22Rv1 (cell line): ENCODE data around the gene PROB1.

ENCODE experiments used
- ZFX ChIP-seq: fragments of 450-650 bp; IDR thresholded peaks from 2 replicates; pipeline ENCODE4 v1.6.1; 2017; ENCODE audit warnings: antibody characterized with exemption, borderline replicate concordance
- TF ChIP-seq, protein P1 (sequence below): fragments of 450-650 bp; IDR thresholded peaks from 2 replicates; pipeline ENCODE4 v1.5.1; 2017; ENCODE audit warnings: mild to moderate bottlenecking

DNA sequence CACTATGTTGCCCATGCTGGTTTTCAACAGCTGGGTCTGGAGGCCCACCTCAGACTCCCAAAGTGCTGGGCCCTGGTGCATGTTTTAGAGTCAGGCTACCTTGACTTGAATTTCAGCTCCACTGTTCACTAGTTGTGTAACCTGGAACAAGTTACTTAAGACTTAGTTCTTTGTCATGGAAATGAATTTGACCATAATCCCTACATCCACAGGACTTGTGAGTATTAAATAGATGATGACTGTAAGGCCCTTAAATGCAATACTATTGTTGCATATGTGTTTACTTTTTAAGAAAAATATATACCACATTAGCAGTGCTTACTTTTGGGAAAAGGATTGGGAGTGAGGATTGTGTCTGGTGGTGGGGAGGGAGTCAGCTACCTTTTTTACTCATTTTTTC lies 36.8 kb downstream of the PROB1 start:
- TF ChIP-seq, protein P1, sequence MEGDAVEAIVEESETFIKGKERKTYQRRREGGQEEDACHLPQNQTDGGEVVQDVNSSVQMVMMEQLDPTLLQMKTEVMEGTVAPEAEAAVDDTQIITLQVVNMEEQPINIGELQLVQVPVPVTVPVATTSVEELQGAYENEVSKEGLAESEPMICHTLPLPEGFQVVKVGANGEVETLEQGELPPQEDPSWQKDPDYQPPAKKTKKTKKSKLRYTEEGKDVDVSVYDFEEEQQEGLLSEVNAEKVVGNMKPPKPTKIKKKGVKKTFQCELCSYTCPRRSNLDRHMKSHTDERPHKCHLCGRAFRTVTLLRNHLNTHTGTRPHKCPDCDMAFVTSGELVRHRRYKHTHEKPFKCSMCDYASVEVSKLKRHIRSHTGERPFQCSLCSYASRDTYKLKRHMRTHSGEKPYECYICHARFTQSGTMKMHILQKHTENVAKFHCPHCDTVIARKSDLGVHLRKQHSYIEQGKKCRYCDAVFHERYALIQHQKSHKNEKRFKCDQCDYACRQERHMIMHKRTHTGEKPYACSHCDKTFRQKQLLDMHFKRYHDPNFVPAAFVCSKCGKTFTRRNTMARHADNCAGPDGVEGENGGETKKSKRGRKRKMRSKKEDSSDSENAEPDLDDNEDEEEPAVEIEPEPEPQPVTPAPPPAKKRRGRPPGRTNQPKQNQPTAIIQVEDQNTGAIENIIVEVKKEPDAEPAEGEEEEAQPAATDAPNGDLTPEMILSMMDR, result no peak
- no peak for TF ChIP-seq ZFX
